ENCODE measurements around the gene ESYT2. TPM values are rescaled to one million over a fixed set of nuclear protein-coding genes. Genes with fewer than 3 reads are reported as not detected.
"Not testable (repeated sequence)": the region's sequence is repeated elsewhere in the genome, so short reads cannot be mapped to it uniquely, and the experiment has no call there.

ESYT2 gene
- total RNA-seq = 100 to 1,000 TPM in 1 of 8 experiments, 10 to 100 TPM in 7; 10.9 to 141 (median 26.2) TPM

GRCh38 chr7:158829342-158830210 is at the start of gene ESYT2:
Gene ESYT2 (minus strand): TSS chr7:158829509. CDS start chr7:158829418, 91 bp downstream.
- WGBS, 10 experiments = 0 to 1% (median 0%) methylated on average over 1 to 20 of the region's 120 CpGs; no CpG with 5 or more reads in 4 of the 10 experiments
- in situ Hi-C loops (cut with MboI; ENCODE audit: low pct_unique_long_range_greater_than_20kb in 2 of 9, low sequenced_read_pairs in 9 of 9, unreplicated experiment in 9 of 9) = no loop called here
- ATAC-seq (replicated peaks in 6 of 8) = peak; percentile 78 to 90 (median 86)

GRCh38 chr7:158878151-158879079 is 49.1 kb upstream of the ESYT2 start:
- in situ Hi-C loops (cut with MboI; ENCODE audit: low pct_unique_long_range_greater_than_20kb in 2 of 9, low sequenced_read_pairs in 9 of 9, unreplicated experiment in 9 of 9); ATAC-seq (replicated peaks in 6 of 8); H3K4me3 ChIP-seq; H3K4me1 ChIP-seq (replicated peaks in 1 of 2); H3K27ac ChIP-seq: not testable (repeated sequence)
- WGBS, 10 experiments = 89 to 100% (median 96%) methylated on average over 3 to 5 of the region's 41 CpGs; no CpG with 5 or more reads in 6 of the 10 experiments

More at GRCh38 chr7:158829342-158830210, at the start of gene ESYT2:
- H3K4me1 ChIP-seq (replicated peaks in 1 of 2) = peaks cover 5 to 12% of the 10 kb centered on the region in 2 donors
- peak within 1 kb of the TSS; percentile 89 to 95 for H3K27ac ChIP-seq
- peak within 1 kb of the TSS; percentile 59 to 82 (median 75) for H3K4me3 ChIP-seq

- no peak overlapping the region for H3K4me3 ChIP-seq
- 68 to 100% (median 98%) methylated on average over 1 to 17 of the region's 23 CpGs; no CpG with 5 or more reads in 2 of the 10 experiments for WGBS, 10 experiments
- no peak for ATAC-seq (replicated peaks in 6 of 8)
- no peak overlapping the region for H3K27ac ChIP-seq
- H3K4me1 ChIP-seq (replicated peaks in 1 of 2) = no peaks in the 10 kb centered on the region
- in situ Hi-C loops (cut with MboI; ENCODE audit: low pct_unique_long_range_greater_than_20kb in 2 of 9, low sequenced_read_pairs in 9 of 9, unreplicated experiment in 9 of 9) = no loop called here
These were observed 47.7 kb upstream of the ESYT2 start for GRCh38 chr7:158876984-158877383.

GRCh38 chr7:158869876-158870275 is 40.6 kb upstream of the ESYT2 start:
- no peak overlapping the region for H3K27ac ChIP-seq
- peaks cover 0 to 15% of the 10 kb centered on the region in 2 donors for H3K4me1 ChIP-seq (replicated peaks in 1 of 2)
- no peak overlapping the region for H3K4me3 ChIP-seq
- no peak for ATAC-seq (replicated peaks in 6 of 8)
- in situ Hi-C loops (cut with MboI; ENCODE audit: low pct_unique_long_range_greater_than_20kb in 2 of 9, low sequenced_read_pairs in 9 of 9, unreplicated experiment in 9 of 9) = no loop called here
- WGBS, 10 experiments = 85 to 100% (median 93%) methylated on average over 1 to 6 of the region's 9 CpGs; no CpG with 5 or more reads in 4 of the 10 experiments

GRCh38 chr7:158868764-158869410 is 39.6 kb upstream of the ESYT2 start:
- in situ Hi-C loops (cut with MboI; ENCODE audit: low pct_unique_long_range_greater_than_20kb in 2 of 9, low sequenced_read_pairs in 9 of 9, unreplicated experiment in 9 of 9) = no loop called here
- peak; percentile 4 to 49 (median 12) for ATAC-seq (replicated peaks in 6 of 8)
- WGBS, 10 experiments = 80 to 100% (median 83%) methylated on average over 1 to 2 of the region's 7 CpGs; no CpG with 5 or more reads in 7 of the 10 experiments

GRCh38 chr7:158867214-158867984 is 38.1 kb upstream of the ESYT2 start:
- no peak for ATAC-seq (replicated peaks in 6 of 8)
- H3K27ac ChIP-seq = no peak overlapping the region
- H3K4me1 ChIP-seq (replicated peaks in 1 of 2) = peaks cover 0 to 23% of the 10 kb centered on the region in 2 donors
- in situ Hi-C loops (cut with MboI; ENCODE audit: low pct_unique_long_range_greater_than_20kb in 2 of 9, low sequenced_read_pairs in 9 of 9, unreplicated experiment in 9 of 9) = no loop called here
- 83 to 100% (median 95%) methylated on average over 1 to 10 of the region's 30 CpGs; no CpG with 5 or more reads in 2 of the 10 experiments for WGBS, 10 experiments
- H3K4me3 ChIP-seq = no peak overlapping the region

More at GRCh38 chr7:158868764-158869410, 39.6 kb upstream of the ESYT2 start:
- peaks cover 0 to 22% of the 10 kb centered on the region in 2 donors for H3K4me1 ChIP-seq (replicated peaks in 1 of 2)
- H3K27ac ChIP-seq = no peak overlapping the region
- no peak overlapping the region for H3K4me3 ChIP-seq

- WGBS, 10 experiments = 80 to 100% (median 92%) methylated on average over 1 to 2 of the region's 4 CpGs; no CpG with 5 or more reads in 3 of the 10 experiments
- Histone ChIP-seq H3K4me3 (no peak overlapping the region), H3K27ac (no peak overlapping the region), H3K4me1 (replicated peaks in 1 of 2) (peaks cover 0 to 23% of the 10 kb centered on the region in 2 donors)
- ATAC-seq (replicated peaks in 6 of 8) = no peak
- in situ Hi-C loops (cut with MboI; ENCODE audit: low pct_unique_long_range_greater_than_20kb in 2 of 9, low sequenced_read_pairs in 9 of 9, unreplicated experiment in 9 of 9) = no loop called here
These were observed 36.7 kb upstream of the ESYT2 start for GRCh38 chr7:158865977-158866376.

GRCh38 chr7:158865462-158865922 is 36.2 kb upstream of the ESYT2 start:
- ATAC-seq (replicated peaks in 6 of 8) = no peak
- 20 to 90% (median 39%) methylated on average over 1 to 5 of the region's 7 CpGs; no CpG with 5 or more reads in 3 of the 10 experiments for WGBS, 10 experiments
- peaks cover 0 to 23% of the 10 kb centered on the region in 2 donors for H3K4me1 ChIP-seq (replicated peaks in 1 of 2)
- no peak overlapping the region for H3K4me3 ChIP-seq
- H3K27ac ChIP-seq = no peak overlapping the region
- in situ Hi-C loops (cut with MboI; ENCODE audit: low pct_unique_long_range_greater_than_20kb in 2 of 9, low sequenced_read_pairs in 9 of 9, unreplicated experiment in 9 of 9) = no loop called here

GRCh38 chr7:158864833-158865232 is 35.5 kb upstream of the ESYT2 start:
- in situ Hi-C loops (cut with MboI; ENCODE audit: low pct_unique_long_range_greater_than_20kb in 2 of 9, low sequenced_read_pairs in 9 of 9, unreplicated experiment in 9 of 9) = no loop called here
- peaks cover 0 to 23% of the 10 kb centered on the region in 2 donors for H3K4me1 ChIP-seq (replicated peaks in 1 of 2)
- no peak for ATAC-seq (replicated peaks in 6 of 8)
- no peak overlapping the region for H3K4me3 ChIP-seq
- no peak overlapping the region for H3K27ac ChIP-seq
- 57 to 100% (median 95%) methylated on average over 1 to 7 of the region's 7 CpGs; no CpG with 5 or more reads in 2 of the 10 experiments for WGBS, 10 experiments

- ATAC-seq (replicated peaks in 6 of 8) = no peak
- WGBS, 10 experiments = 74 to 100% (median 100%) methylated on average over 1 to 2 of the region's 3 CpGs; no CpG with 5 or more reads in 4 of the 10 experiments
- Histone ChIP-seq H3K4me3 (no peak overlapping the region), H3K4me1 (replicated peaks in 1 of 2) (peaks cover 0 to 23% of the 10 kb centered on the region in 2 donors), H3K27ac (peak overlapping the region in 1 of 2 donors; percentile 57)
- in situ Hi-C loops (cut with MboI; ENCODE audit: low pct_unique_long_range_greater_than_20kb in 2 of 9, low sequenced_read_pairs in 9 of 9, unreplicated experiment in 9 of 9) = no loop called here
These were observed 35.2 kb upstream of the ESYT2 start for GRCh38 chr7:158864507-158864820.

GRCh38 chr7:158863611-158864506 is 34.5 kb upstream of the ESYT2 start:
- WGBS, 10 experiments = 60 to 100% (median 92%) methylated on average over 1 to 5 of the region's 45 CpGs; no CpG with 5 or more reads in 6 of the 10 experiments
- Histone ChIP-seq H3K4me1 (replicated peaks in 1 of 2) (peaks cover 0 to 23% of the 10 kb centered on the region in 2 donors), H3K27ac (peak overlapping the region in 1 of 2 donors; percentile 57), H3K4me3 (peak overlapping the region in 4 of 5 donors; percentile 10 to 23 (median 18))
- in situ Hi-C loops (cut with MboI; ENCODE audit: low pct_unique_long_range_greater_than_20kb in 2 of 9, low sequenced_read_pairs in 9 of 9, unreplicated experiment in 9 of 9) = no loop called here
- peak; percentile 73 to 84 (median 80) for ATAC-seq (replicated peaks in 6 of 8)

Measured in motor neuron (in vitro differentiated cells).